DMS153 (cell line): ENCODE data around the gene THRSP.

Experiments
- DNase-seq: peaks from one replicate; lab custom pipeline; 2025; lab: John Stamatoyannopoulos, UW

The THRSP gene

DNA sequence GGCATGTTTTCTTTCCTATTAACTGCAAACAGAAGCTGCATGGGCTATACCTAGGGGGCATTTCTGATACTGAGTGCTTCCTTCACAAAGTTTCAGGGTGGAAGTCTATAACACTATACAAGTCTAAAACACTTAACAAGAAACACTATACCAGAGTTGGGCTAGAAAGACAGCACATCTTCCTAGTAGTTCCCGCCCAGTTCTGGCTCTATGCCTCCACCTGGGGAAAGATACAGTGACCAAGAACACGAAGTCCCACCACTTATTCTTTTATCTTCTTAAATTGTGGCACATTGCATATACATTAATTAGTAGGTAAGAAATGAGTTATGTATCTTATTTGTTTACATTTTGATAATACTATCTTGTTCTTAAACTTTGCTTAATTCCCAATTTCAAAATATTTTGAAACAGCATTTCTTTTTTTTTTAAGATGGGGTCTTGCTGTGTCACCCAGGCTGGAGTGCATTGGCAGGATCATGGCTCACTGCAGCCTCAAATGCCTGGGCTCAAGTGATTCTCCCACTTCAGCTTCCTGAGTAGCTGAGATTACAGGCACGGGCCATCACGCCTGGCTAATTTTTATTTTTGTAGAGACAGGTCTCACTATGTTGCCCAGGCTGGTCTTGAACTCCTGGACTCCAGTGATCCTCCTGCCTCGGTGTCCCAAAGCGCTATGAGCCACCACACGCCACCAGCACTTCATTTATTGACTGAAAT, 34.2 kb downstream of the THRSP start:
- DNase-seq, result no peak

DNA sequence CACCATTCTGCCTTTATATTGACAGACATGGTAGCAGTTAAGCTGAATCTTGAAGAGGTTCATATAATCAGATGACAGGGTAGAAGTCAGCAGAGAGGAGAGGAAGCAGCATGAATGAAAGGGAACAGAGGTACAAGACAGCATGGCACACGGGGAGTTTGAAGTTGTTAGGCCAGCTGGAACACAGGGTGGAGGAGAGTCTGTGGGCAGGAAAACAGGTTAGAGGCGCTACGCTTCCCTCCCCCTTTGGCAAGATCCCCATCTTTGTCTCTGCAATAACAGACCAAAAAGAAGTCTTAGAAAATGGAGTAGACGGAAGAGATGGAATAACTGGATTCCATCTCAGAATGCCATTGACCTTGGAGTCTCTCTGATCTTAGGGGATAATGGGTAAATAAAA, 36.0 kb downstream of the THRSP start:
- peak; percentile 42 for DNase-seq

DNA sequence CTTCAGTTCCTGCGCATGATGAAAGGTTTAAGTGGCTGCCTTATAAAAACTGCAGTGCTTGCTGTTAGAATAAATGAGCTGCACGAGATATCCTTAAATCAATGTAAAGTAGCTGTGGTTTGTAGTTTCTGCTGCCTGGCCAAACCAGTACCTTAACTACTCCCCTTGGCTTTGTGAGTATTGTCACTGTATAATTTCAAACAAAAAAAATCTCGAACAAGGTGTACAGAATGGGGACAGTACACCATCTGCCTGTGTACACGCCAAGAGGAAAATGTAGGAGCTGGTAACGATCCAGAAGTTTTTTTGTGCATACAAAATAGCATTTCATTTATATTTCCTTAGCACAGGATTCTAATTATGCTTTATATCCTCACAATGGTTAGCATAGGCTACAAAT, 36.6 kb downstream of the THRSP start:
- peak; percentile 59 for DNase-seq

DNA sequence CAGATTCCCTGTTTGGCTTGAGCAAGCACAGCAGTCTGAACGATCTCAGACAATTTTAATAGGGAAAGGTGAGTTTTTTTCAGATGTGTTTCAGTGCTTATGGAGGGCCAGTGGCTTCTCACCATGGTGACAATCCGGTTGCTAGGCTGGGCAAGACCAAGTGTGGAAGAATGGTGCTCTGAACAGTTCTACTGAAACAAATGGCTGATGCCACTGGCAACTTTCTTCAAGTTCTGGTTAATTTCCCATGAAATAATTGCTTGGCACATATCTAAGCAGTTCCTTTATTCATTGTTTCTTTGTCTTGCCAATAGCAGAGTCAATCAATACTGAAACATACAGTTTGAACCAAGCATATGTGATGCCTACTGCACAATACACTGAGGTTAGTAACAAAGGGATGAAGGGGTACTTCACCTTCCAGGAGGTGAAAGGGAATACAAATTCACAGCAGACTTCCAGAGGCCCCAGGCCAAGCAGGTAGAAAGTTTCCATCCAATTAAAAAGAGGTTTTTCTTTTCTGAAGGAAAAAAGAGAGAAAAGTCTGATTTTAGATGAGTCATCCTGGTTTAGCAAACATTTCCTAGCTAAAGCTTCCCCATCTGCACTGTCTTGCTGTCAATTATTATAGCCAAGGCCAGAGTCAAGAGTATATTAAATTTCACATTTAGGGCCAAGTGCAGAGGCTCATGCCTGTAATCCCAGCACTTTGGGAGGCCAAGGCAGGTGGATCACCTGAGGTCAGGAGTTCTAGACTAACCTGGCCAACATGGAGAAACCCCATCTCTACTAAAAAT, 37.2 kb downstream of the THRSP start:
- peak; percentile 77 for DNase-seq

DNA sequence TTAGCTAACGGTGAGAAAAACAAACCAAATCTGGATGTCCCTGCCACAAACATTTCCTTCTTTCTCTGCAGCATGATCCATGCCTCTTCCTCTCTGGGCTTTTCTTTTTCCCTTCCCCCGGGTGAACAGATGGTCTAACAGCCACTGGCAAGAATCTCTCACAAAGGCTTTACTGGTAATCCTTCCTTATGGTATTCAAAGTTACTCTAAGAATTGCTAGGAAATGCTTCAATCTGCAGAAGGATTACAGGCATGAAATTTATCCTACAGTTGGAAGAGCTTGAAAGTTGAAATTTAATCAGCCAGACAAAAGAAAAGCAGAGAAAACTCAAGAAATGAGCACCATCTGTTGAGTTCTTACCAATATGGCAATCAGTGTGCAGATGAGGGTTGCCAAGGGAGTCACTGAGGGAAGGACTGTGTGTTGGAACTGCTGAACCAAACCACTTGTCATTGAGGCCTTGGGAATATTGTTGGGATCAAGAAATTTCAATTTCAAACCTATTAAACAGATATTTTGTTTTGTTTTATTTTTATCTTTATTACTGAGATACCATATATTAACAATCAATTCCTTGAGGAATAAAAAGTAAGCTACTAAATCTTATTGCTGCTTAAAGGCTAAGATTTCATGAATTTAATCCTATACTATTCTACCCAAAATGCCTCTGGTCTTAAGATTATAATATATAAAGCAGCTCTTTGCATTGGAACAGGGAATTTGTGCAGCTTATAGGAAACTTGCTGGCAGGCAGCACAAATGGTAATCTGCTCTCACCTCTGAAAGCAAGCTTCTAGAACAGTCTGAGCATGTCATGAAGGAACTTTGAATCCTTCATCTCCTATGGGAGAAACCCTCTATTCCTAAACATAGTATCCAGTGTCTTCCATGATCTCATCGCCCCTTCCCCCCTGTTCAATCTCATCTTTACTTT, 45.7 kb downstream of the THRSP start:
- no peak for DNase-seq

DNA sequence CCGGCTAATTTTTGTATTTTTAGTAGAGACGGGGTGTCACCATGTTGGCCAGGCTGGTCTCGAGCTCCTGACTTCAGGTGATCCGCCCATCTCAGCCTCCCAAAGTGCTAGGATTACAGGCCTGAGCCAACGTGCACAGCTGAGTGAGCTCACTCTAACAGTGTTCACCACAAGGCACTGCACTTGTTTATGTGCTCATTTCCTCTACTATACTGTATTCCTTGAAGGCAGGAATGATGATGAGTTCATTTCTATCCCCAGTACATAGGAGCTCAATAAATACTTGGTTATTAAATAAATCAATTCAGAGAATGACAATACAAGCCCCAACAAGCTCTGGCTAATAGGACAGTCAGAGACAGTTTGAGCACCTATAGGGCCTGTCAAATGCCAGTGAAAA, 46.7 kb downstream of the THRSP start:
- DNase-seq, result no peak

DNA sequence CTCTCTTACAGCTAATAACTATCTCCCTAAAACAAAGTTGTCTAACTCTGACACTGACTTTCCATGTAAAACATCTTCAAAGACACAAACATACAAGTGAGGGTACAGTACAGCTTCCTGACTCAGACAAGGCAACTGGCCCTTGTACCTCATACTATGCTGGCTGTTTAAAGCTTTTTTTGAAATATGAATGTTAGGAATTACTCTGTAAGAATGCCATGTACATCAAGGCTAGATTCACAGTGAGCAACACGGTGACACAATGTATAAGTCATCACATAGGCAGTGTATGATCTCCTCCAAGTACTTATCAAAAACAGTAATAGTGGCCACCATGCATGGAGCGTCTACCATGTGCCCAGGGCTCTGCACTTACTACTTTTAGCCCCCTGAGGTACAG, 47.2 kb downstream of the THRSP start:
- DNase-seq, result no peak

DNA sequence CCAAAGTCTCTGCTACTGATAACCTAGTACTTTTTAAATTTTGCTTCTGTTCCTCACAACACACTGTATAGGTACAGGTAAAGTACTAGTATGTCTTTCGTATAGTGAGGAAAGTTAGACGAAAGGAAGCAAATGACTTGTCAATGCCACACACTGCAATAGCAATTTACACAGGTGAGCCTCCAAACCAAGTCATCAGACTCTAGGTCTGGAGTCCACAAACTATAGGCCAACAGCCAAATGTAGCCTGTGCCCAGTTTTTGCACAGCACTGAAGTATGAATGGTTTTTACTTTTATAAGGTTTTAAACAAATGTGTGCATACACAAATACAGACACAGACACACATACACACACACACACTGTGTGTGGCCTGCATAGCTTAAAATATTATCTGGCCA, 47.6 kb downstream of the THRSP start:
- DNase-seq, result no peak

DNA sequence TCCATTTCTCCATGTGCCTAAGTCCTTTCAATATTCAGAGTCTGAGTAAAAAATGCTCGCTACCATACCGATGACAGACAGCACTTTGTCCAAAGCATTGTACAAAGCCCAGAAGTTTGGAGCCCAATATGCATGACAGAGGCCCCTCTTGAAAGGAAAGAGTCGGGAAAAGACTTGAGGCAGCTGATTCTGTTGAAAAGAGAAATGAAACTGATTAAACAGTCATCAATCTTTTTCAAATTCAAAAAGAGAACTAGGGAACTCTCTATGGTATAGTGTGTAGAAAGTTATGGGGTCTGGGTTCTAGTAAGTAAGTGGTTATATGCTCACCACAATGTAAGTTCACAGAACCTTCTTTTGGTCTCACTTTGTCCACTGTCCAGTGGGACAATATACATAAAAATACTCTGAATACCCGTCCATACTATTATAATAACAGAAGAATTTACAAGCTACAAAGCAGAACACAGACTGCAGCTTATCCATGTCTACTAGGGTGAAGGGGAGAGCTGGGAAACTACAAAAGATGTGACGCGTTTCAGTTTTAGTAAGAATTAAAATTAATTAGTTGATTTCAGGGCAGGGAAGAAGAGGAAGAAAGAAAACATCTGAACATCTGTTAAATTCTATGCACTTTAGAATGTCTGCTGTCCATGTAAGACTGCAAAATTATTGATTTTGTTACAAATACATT, 49.1 kb downstream of the THRSP start:
- no peak for DNase-seq
